Adipocyte (in vitro differentiated cells): Measurements from ENCODE around the gene CT45A5.
"Not testable (repeated sequence)": the region's sequence is repeated elsewhere in the genome, so short reads cannot be mapped to it uniquely, and the experiment has no call there.

ENCODE experiments used
- DNase-seq: peaks from one replicate; pipeline ENCODE4 v3.0.0-alpha.2; 2015; ENCODE audit warnings: low read depth
- H3K27me3 ChIP-seq: replicated peaks from 2 replicates; pipeline ENCODE4 v1.7.0; 2013; ENCODE audit warnings: mild to moderate bottlenecking, low read length, moderate library complexity; ENCODE audit not compliant: control insufficient read depth, insufficient read depth
- H3K36me3 ChIP-seq: 2 replicates; pipeline ENCODE4 v1.7.0; 2013; ENCODE audit warnings: low read length, mild to moderate bottlenecking, moderate library complexity; ENCODE audit not compliant: control insufficient read depth, insufficient read depth, severe bottlenecking
- H3K4me1 ChIP-seq: 2 replicates; pipeline ENCODE4 v1.7.0; 2013; ENCODE audit warnings: mild to moderate bottlenecking, low read length, moderate library complexity; ENCODE audit not compliant: control insufficient read depth, insufficient read depth
- H3K4me3 ChIP-seq: 2 replicates; pipeline ENCODE4 v1.7.0; 2013; ENCODE audit warnings: mild to moderate bottlenecking, low read length, moderate library complexity
- H3K9ac ChIP-seq: 2 replicates; pipeline ENCODE4 v1.7.0; 2013; ENCODE audit warnings: mild to moderate bottlenecking, low read length, moderate library complexity
- H3K9me3 ChIP-seq: 2 replicates; pipeline ENCODE4 v1.7.0; 2013; ENCODE audit warnings: mild to moderate bottlenecking, low read length, moderate library complexity; ENCODE audit not compliant: control insufficient read depth

CT45A5 gene

GRCh38 chrX:135785403-135785802 is at the start of gene CT45A5:
Gene CT45A5 (minus strand): TSS chrX:135785503. CDS start chrX:135781729, 3,774 bp downstream.
- not testable (repeated sequence) for H3K27me3 ChIP-seq, H3K9me3 ChIP-seq, DNase-seq, H3K4me1 ChIP-seq, H3K4me3 ChIP-seq, H3K36me3 ChIP-seq, H3K9ac ChIP-seq

- not testable (repeated sequence) for DNase-seq, H3K9ac ChIP-seq, H3K36me3 ChIP-seq, H3K4me1 ChIP-seq, H3K9me3 ChIP-seq, H3K27me3 ChIP-seq, H3K4me3 ChIP-seq
These were observed 34.6 kb upstream of the CT45A5 start, which contains the start of gene CT45A2 for GRCh38 chrX:135819912-135820311. Gene CT45A2 (minus strand): TSS chrX:135820012. CDS start chrX:135816265, 3,747 bp downstream.

- not testable (repeated sequence) for H3K4me3 ChIP-seq, H3K27me3 ChIP-seq, H3K9ac ChIP-seq, DNase-seq, H3K9me3 ChIP-seq, H3K36me3 ChIP-seq, H3K4me1 ChIP-seq
These were observed 17.4 kb upstream of the CT45A5 start, which contains the start of gene CT45A6 for GRCh38 chrX:135802687-135803086. Gene CT45A6 (minus strand): TSS chrX:135802787. CDS start chrX:135798993, 3,794 bp downstream.

GRCh38 chrX:135768091-135768490 is 17.2 kb downstream of the CT45A5 start, which contains the start of gene CT45A3:
Gene CT45A3 (minus strand): TSS chrX:135768191. CDS start chrX:135764444, 3,747 bp downstream.
- H3K4me1 ChIP-seq, H3K4me3 ChIP-seq, H3K9ac ChIP-seq, H3K36me3 ChIP-seq, H3K9me3 ChIP-seq, H3K27me3 ChIP-seq, DNase-seq: not testable (repeated sequence)

GRCh38 chrX:135744739-135745138 is 40.6 kb downstream of the CT45A5 start:
- not testable (repeated sequence) for H3K9ac ChIP-seq, DNase-seq, H3K9me3 ChIP-seq, H3K4me3 ChIP-seq, H3K27me3 ChIP-seq, H3K36me3 ChIP-seq, H3K4me1 ChIP-seq

GRCh38 chrX:135741192-135741715 is 44.0 kb downstream of the CT45A5 start:
- Histone ChIP-seq H3K36me3 (no peaks in the 10 kb centered on the region), H3K9me3 (no peaks in the 10 kb centered on the region), H3K27me3 (peaks cover 7% of the 10 kb centered on the region), H3K9ac (no peak overlapping the region), H3K4me1 (no peaks in the 10 kb centered on the region), H3K4me3 (no peak overlapping the region)
- DNase-seq: no peak

GRCh38 chrX:135740681-135741149 is 44.6 kb downstream of the CT45A5 start:
- H3K27me3 ChIP-seq: peaks cover 7% of the 10 kb centered on the region
- peak; percentile 34 for DNase-seq
- H3K4me3 ChIP-seq: no peak overlapping the region
- H3K4me1 ChIP-seq: no peaks in the 10 kb centered on the region
- no peaks in the 10 kb centered on the region for H3K9me3 ChIP-seq
- no peak overlapping the region for H3K9ac ChIP-seq
- H3K36me3 ChIP-seq: no peaks in the 10 kb centered on the region

GRCh38 chrX:135737366-135738071 is 47.8 kb downstream of the CT45A5 start:
- DNase-seq: peak; percentile 24
- Histone ChIP-seq H3K4me3 (no peak overlapping the region), H3K27me3 (peaks cover 10% of the 10 kb centered on the region), H3K9me3 (no peaks in the 10 kb centered on the region), H3K4me1 (no peaks in the 10 kb centered on the region), H3K9ac (no peak overlapping the region), H3K36me3 (no peaks in the 10 kb centered on the region)

- not testable (repeated sequence) for H3K27me3 ChIP-seq, H3K4me3 ChIP-seq, H3K36me3 ChIP-seq, H3K4me1 ChIP-seq, H3K9me3 ChIP-seq, DNase-seq, H3K9ac ChIP-seq
These were observed 50.6 kb downstream of the CT45A5 start for GRCh38 chrX:135734666-135735065.
